SHP77 (cell line): ENCODE results near the gene RGS6.

Experiments used
- DNase-seq, 2 experiments: peaks; one replicate each; lab custom pipeline; 2025; lab: John Stamatoyannopoulos, UW

RGS6 gene

GRCh38 chr14:72314808-72315435, 382.7 kb downstream of the RGS6 start:
- DNase-seq, result no peak

- DNase-seq, result no peak
Observed at GRCh38 chr14:72315714-72316113, 383.5 kb downstream of the RGS6 start.

- DNase-seq, result peak; percentile 11 to 13
Observed at GRCh38 chr14:72318648-72319047, 386.4 kb downstream of the RGS6 start.

- DNase-seq, result no peak
Observed at GRCh38 chr14:72332046-72332445, 399.8 kb downstream of the RGS6 start.

GRCh38 chr14:72332871-72333270, 400.6 kb downstream of the RGS6 start:
- no peak for DNase-seq

GRCh38 chr14:72333357-72333756, 401.1 kb downstream of the RGS6 start:
- no peak for DNase-seq

GRCh38 chr14:72336311-72336980, 404.2 kb downstream of the RGS6 start:
- no peak for DNase-seq

GRCh38 chr14:72341237-72341636, 409.0 kb downstream of the RGS6 start:
- no peak for DNase-seq

- no peak for DNase-seq
Observed at GRCh38 chr14:72341686-72342085, 409.5 kb downstream of the RGS6 start.

- DNase-seq, result no peak
Observed at GRCh38 chr14:72347118-72347517, 414.9 kb downstream of the RGS6 start.

- DNase-seq, result no peak
Observed at GRCh38 chr14:72350215-72350614, 418.0 kb downstream of the RGS6 start.

- no peak for DNase-seq
Observed at GRCh38 chr14:72352012-72352411, 419.8 kb downstream of the RGS6 start.

GRCh38 chr14:72366619-72367018, 434.4 kb downstream of the RGS6 start:
- no peak for DNase-seq

GRCh38 chr14:72369106-72369505, 436.9 kb downstream of the RGS6 start:
- DNase-seq, result no peak

- no peak for DNase-seq
Observed at GRCh38 chr14:72377016-72377415, 444.8 kb downstream of the RGS6 start.

GRCh38 chr14:72380456-72380855, 448.2 kb downstream of the RGS6 start:
- DNase-seq, result no peak

GRCh38 chr14:72383865-72384264, 451.6 kb downstream of the RGS6 start:
- no peak for DNase-seq

GRCh38 chr14:72387726-72388125, 455.5 kb downstream of the RGS6 start:
- no peak for DNase-seq

GRCh38 chr14:72389200-72389599, 457.0 kb downstream of the RGS6 start:
- DNase-seq, result no peak

GRCh38 chr14:72401101-72401625, 468.9 kb downstream of the RGS6 start:
- DNase-seq, result no peak

GRCh38 chr14:72401632-72402376, 469.6 kb downstream of the RGS6 start:
- DNase-seq, result no peak

- DNase-seq, result no peak
Observed at GRCh38 chr14:72402377-72402772, 470.1 kb downstream of the RGS6 start.
